Esophagus squamous epithelium (tissue), 4 donors: Measurements from ENCODE around the gene SEPTIN10.

Source experiments
- POLR2A ChIP-seq, 4 donors: fragments of 450-650 bp; IDR thresholded peaks; one replicate each; pipeline ENCODE4 v1.6.1; 2017; ENCODE audit warnings: antibody characterized with exemption in 4 of 4, mild to moderate bottlenecking in 4 of 4, moderate library complexity in 3 of 4
- TF ChIP-seq, protein P1 (sequence below), 6 experiments: fragments of 450-650 bp in 4 of 6; fragments of 200-600 bp in 2 of 6; sonication (generic) in 2 of 6; IDR thresholded peaks; one replicate each; pipeline ENCODE4 v1.5.1; 2016 to 2019; ENCODE audit warnings: antibody characterized with exemption in 6 of 6, mild to moderate bottlenecking in 4 of 6, moderate library complexity in 4 of 6

DNA sequence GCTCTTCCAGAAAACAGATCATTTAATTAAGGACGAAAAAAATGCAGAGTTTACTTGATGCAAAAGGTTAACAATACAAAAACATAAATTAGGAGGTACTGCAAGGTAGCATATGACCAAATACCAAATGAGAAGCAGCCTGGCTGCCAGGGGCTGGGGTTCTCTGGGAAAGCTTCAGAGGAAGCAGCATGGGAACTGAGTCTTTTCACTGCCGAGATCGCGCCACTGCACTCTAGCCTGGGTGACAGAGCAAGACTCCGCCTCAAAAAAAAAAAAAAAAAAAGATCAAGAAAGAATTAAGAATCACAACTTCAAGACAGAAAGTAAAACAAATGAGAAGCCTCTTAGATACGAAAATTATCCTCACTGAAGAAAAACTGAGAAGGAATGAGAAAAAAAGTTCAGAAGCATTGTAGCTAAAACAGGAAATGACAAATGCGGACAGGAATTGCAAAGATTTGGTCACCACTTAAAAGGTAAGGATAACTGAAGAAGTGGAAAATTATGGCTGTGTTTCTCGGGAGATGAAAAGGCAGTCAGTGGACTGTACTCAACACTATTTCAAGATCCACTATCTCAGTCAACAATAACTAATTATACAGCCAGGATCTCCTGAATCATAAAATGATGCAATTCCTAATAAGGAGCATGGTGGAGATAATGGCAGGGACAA lies 4.3 kb downstream of the SEPTIN10 start:
- no peak for TF ChIP-seq POLR2A (IDR thresholded peaks at IDR 0.05)
- TF ChIP-seq, protein P1, sequence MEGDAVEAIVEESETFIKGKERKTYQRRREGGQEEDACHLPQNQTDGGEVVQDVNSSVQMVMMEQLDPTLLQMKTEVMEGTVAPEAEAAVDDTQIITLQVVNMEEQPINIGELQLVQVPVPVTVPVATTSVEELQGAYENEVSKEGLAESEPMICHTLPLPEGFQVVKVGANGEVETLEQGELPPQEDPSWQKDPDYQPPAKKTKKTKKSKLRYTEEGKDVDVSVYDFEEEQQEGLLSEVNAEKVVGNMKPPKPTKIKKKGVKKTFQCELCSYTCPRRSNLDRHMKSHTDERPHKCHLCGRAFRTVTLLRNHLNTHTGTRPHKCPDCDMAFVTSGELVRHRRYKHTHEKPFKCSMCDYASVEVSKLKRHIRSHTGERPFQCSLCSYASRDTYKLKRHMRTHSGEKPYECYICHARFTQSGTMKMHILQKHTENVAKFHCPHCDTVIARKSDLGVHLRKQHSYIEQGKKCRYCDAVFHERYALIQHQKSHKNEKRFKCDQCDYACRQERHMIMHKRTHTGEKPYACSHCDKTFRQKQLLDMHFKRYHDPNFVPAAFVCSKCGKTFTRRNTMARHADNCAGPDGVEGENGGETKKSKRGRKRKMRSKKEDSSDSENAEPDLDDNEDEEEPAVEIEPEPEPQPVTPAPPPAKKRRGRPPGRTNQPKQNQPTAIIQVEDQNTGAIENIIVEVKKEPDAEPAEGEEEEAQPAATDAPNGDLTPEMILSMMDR (IDR thresholded peaks at IDR 0.05), result no peak
